GM06990 (cell line): ENCODE data around the gene KIAA1549.

Source experiments
- DNase-seq: peaks from one replicate; pipeline ENCODE4 v3.0.0-alpha.2; 2011; ENCODE audit not compliant: insufficient read length; ENCODE audit errors: extremely low read depth
- H3K27me3 ChIP-seq: replicated peaks from 2 replicates; pipeline ENCODE4 v1.6.0; 2011; ENCODE audit warnings: low read length; ENCODE audit not compliant: control insufficient read depth, insufficient read depth
- H3K36me3 ChIP-seq: 2 replicates; pipeline ENCODE4 v1.5.1; 2011; ENCODE audit warnings: low read length; ENCODE audit not compliant: control insufficient read depth, insufficient read depth
- H3K4me3 ChIP-seq: replicated peaks from 2 replicates; pipeline ENCODE4 v1.5.1; 2011; ENCODE audit warnings: low read depth, mild to moderate bottlenecking, control low read depth, low read length
- CTCF ChIP-seq: IDR thresholded peaks from 2 replicates; pipeline ENCODE4 v1.5.1; 2011; ENCODE audit warnings: low read length, control low read depth, mild to moderate bottlenecking, inconsistent platforms; ENCODE audit not compliant: insufficient read depth, poor library complexity, severe bottlenecking

KIAA1549 gene

DNA sequence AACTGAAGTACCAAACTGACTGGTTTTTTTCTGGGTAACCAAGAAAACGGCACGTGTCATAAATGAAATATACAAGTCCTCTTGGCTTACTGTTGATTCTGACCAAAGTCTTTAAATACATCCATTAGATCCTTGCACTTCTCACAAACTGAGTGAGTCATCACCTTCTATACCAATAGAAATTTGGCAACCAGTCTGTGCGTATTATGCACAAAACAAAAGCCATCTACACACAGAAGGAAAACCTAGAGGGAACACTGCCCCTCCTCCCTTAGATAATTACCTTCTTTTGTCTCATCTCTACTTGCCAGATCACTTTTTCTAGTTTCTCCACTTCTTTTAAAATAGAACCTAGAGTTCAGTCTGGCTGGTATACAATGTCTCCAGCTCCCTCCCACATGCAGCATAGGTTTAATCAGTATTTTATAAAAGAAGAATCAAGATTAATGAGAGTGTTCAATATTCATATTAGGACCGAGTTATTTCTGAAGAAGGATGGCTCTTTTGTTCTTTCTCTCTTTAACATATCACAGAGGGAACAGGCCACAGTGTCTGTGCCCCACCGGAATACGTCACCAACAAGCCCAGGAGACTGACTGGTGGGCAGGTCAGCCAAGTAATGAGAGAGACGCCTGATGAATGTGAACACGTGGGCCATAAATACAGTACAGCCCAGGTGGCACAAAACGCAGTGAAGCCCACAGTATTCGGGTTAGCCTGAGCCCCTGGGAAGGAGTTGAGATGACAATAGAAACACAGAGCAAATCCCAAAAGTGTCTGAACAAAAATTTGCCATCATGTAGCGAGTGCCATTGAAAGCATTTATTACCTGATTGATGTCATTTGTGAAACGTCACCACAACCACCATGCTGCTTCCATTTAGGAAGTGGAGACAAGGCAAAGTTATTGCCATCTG, 91.3 kb downstream of the KIAA1549 start:
- no peak for TF ChIP-seq CTCF
- no peak for DNase-seq
- H3K36me3 ChIP-seq = no peaks in the 10 kb centered on the region; the same call in 1 of the 2 replicates
- H3K4me3 ChIP-seq = no peak overlapping the region
- no peaks in the 10 kb centered on the region for H3K27me3 ChIP-seq

DNA sequence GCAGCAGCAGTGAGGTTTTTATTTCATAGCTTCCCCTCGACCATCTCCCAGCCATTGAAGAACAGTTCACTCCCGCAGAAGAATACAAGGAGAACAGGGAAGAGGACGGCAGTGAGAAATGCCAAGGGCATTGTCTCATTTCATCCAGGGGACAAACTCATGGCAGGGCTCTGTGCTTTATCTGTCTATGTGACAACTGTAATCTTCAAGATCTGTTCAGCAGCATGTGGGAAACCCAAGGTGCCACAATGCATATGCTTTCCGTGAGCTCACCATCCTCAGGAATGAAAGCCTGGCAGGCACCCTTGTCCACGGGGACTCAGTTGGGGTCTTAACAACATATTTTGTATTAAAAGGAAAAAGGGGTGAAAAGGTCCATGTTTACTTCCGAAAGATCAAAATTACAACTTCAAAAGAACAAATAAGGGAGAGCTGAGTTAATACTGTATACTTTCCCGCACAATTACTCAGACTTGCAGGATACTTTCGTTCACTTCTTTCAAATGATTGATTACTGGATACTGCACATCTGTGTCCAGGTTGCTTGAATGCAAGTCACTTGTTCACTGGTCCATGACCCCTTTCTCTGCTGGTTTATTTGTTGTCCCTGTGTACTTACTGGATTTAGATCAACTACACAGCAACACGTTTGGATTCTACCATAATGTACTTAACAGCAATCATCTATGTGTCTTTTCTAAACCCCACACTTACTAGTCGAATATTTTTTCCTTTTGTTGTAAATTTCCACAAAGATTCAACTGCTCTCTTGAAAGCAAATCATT, 93.1 kb downstream of the KIAA1549 start:
- no peak for DNase-seq
- Histone ChIP-seq H3K27me3 (no peaks in the 10 kb centered on the region), H3K4me3 (no peak overlapping the region), H3K36me3 (no peaks in the 10 kb centered on the region; the same call in 1 of the 2 replicates)
- no peak for TF ChIP-seq CTCF

DNA sequence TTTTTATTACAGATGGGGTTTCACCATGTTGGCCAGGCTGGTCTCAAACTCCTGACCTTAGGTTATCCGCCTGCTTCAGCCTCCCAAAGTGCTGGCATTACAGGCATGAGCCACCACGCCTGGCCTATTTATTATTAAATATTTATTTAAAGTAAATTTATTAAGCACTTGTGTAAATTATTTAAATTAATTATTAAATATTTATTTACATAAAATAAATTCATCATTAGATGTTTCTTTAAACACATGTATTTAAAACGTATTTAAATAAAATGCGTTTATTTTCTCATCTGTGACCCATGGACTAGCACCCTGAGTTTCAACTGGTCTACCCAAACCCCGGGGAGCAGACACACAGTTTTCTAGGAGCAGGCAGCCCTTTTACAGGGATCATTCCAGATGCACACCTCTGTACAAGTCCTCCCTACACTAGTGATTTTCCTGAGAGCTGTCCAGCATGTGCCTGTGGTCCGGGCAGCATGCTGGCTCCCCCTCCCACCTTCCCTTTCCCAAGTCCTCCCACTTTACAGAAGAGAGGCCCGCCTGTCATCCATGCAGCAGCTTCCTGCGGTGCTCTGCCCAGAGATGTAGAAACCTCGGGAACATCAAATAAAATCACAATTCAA, 94.0 kb downstream of the KIAA1549 start:
- no peak for TF ChIP-seq CTCF
- H3K4me3 ChIP-seq = no peak overlapping the region
- H3K36me3 ChIP-seq = no peaks in the 10 kb centered on the region
- no peak for DNase-seq
- H3K27me3 ChIP-seq = no peaks in the 10 kb centered on the region

GRCh38 chr7:138886501-138886917, 94.7 kb downstream of the KIAA1549 start:
- Histone ChIP-seq H3K36me3 (no peaks in the 10 kb centered on the region), H3K4me3 (no peak overlapping the region), H3K27me3 (no peaks in the 10 kb centered on the region)
- peak; percentile 53 for TF ChIP-seq CTCF
- peak; percentile 25 for DNase-seq

- no peaks in the 10 kb centered on the region for H3K27me3 ChIP-seq
- H3K36me3 ChIP-seq = no peaks in the 10 kb centered on the region
- no peak for TF ChIP-seq CTCF
- no peak overlapping the region for H3K4me3 ChIP-seq
- no peak for DNase-seq
These were observed 95.6 kb downstream of the KIAA1549 start for GRCh38 chr7:138885383-138886147.
